Lung microvascular endothelial cell (primary cell): ENCODE measurements around the gene DEPDC5. TPM values are rescaled to one million over a fixed set of nuclear protein-coding genes. Genes with fewer than 3 reads are reported as not detected.

ENCODE experiments used
- DNase-seq, 2 donors: peaks; one replicate each; pipeline versions ENCODE4 v3.0.0 to v3.0.0-alpha.2; 2010; ENCODE audit warnings: low read depth in 2 of 2
- total RNA-seq: library from RNA; depleted of rRNA; stranded (reverse); fragments of >200 nt; gene quantifications from 2 replicates; pipeline ENCODE4 v1.2.1, GENCODE V29; 2014

DEPDC5 gene
- total RNA-seq, 1 donor from 2014 or later: 8.9 TPM

GRCh38 chr22:31923747-31924146 lies 169.9 kb downstream of the DEPDC5 start:
- DNase-seq: no peak

DNA sequence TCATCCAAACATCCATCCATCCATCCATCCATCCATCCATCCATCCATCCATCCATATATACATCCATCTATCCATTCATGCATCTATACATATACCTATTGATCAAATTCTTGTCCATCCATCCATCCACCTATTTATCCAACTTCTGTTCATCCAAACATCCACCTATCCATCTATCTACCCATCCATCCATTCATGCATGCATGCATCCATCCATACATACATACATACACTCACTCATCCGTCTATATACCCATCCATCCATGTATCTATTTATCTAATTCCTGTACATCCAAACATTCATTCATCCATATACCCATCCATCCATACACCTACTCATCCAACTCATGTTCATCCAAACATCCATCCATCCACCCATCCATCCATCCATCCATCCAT lies 171.2 kb downstream of the DEPDC5 start:
- no peak for DNase-seq

DNA sequence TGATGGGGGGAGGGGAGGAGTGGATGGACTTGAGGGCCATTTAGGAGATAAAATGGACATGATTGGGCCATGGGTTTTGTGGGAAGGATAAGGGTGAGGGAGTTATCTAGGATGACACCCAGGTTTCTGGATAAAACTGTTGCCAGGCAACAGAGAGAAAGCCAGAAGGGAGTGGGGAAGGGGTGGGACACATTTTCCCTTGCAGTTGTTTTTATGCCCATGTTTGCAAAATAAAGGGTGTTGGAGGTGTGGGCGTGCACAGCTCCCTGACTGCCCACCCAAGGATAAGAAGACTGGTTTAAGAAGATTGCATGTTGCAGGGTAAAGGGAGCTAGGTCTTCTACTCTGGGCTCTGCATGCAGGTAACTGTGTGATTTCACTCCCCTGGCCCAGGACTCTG lies 172.2 kb downstream of the DEPDC5 start:
- no peak for DNase-seq

DNA sequence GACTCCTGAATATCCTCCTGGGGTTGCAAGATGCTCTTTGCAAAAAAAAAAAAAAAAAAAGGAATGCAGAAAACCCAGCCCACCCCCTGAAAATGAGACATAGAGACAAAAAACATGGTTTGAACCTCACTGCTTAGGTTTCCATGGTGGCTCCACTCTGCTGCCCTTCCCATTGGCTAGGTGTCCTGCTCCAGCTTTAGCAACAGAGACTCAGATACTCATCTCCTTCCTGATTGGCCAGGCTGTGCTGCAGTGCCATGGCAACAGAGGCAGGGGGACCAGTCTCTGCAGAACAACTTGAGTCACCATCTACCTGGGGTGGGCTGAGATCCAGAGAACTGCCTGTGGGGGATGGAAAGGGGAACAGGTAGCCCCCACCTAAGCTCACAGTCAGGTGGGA lies 173.2 kb downstream of the DEPDC5 start:
- DNase-seq: peak in 1 of 2 donors; percentile 14

DNA sequence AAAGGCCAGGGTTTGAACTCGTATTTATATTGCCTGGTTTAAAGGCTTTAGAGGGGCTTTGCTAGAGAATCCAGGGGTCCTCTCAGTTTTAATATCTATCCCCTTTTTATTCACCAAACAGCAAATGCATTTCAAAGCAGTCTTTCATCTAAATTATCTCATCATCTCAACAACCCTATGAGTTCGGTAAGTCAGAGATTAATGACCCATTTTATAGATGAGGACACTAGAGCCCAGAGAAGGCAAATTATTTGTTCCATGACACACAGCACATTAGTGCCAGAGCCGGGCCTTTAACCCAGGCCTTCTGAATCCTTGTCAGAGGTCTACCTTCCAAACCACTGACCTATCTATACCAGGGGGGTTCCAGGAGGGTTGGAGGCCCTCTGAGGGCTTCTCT lies 173.7 kb downstream of the DEPDC5 start:
- no peak for DNase-seq

DNA sequence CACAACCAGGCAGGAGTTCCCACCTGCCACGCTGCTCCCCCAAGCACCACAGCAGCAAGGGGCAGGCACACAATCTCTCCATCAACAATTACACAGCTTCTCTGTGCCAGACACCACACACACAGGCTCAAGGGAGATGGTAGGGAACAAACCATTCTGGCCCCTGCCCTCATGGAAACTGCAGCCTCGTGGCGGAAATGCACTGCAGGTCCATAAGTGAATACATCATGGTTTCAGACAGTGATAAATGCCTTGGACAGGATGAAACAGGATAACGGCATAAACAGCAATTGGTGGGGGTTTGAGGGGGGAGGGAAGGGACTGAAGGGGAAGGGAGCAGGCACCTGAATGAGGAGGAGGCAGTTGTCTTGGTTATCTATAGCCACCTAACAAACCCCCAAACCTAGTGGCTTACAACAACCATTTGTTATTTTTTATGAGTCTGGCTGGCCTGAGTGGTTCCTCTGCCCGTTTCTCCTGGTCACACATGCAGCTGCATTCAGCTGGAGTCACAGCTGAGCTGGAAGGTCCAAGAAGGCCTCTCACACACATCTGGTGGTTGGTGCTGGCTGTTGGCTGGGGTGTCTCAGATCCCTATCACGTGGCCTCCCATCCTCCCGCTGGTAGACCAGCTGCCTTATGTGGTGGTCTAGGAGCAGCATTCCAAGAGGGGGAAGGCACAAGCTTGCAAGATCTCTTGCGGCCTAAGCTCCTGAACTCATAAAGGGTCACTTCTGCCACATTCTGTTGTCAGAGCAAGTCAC lies 175.5 kb downstream of the DEPDC5 start:
- DNase-seq: peak in 1 of 2 donors; percentile 60

DNA sequence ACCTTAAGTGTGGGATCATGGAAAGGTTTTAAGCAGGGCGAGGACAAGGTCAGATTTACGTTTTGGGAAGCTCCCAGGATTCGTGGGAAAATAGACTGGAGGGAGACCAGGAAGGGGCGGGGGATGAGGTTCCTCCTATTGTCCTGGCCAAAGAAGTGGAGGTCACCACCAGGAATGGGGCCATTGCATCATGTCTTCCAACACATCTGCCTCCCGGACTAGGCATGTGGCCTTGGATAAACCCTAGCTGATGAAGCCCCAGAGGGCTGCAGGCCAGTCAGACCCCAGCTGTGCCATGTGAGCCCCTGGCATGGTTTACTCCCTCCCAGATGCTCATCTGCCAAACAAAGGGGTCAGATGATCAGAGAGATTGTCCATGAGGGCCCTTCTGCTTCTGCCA lies 179.0 kb downstream of the DEPDC5 start:
- peak; percentile 43 to 75 for DNase-seq

- DNase-seq: no peak
These were observed 179.6 kb downstream of the DEPDC5 start for GRCh38 chr22:31933406-31933805.

- DNase-seq: no peak
These were observed 180.1 kb downstream of the DEPDC5 start for GRCh38 chr22:31933816-31934482.

DNA sequence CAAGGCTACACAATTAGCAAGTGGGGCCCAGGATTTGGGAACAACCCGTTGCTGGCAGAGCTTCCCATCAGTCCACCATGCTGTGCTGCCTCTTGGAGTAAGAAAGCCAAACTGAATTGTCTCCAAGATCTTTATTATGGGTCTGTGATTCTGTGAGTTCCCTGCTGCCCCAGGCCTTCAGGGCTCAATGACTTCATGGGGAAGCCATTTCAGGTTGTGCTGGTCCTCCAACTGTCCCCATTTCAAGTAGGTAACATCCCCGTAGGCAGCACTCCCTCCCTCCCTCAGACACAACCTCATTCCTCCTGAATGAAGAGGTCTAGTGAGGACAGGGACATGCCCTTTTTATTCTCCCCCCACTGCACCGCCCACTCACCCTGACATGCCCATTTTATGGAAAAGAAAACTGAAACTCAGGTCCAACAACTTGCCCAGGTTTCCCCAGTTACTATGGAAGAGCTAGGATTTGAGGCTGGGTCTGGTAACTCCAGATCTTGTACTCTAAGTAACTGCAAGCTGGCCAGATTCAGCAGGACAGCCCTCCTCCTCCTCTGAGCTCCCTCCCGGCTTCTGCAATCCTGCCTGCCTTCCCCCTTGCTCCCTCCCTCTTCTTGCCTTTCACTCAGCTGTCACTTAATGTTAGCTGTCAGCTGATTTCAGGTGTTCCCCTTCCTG lies 182.3 kb downstream of the DEPDC5 start:
- DNase-seq: no peak

- DNase-seq: no peak
These were observed 183.5 kb downstream of the DEPDC5 start for GRCh38 chr22:31937341-31937740.

DNA sequence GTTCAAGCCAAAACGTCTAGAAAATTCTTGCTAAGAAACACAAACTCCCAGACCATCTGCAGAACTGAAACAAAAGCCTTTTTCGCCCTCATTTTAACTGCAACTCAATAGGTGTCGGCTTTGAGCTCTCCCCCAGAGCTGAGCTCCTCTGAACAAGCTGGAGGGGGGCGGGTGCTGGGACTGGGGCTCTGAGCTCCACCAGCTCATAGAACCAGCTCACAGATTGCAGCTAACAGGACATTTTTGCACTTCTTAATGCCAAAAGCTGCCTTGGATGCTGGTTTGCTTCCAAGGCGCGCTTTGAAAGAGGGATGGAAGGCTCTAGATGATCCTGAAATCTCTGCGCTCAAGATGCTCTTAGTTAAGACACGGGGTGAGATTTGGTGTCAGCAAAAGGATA lies 184.5 kb downstream of the DEPDC5 start:
- no peak for DNase-seq

DNA sequence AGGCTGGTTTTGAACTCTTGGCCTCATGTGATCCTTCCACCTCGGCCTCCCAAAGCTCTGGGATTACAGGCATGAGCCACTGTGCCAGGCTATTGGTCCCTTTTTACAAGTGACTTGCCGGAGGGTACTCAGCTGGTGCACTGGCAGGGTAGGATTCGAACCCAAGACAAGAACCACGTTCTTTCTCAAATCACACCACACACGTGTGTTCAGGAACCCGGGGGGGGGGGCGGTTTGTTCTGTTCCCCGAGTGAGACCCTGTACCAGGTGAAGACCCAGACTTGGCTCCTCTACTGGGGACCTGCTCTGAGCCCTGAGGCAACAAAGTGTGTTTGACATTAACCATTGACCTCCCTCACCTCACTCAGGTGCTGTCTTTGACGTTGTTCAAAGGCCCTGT lies 186.7 kb downstream of the DEPDC5 start:
- no peak for DNase-seq

DNA sequence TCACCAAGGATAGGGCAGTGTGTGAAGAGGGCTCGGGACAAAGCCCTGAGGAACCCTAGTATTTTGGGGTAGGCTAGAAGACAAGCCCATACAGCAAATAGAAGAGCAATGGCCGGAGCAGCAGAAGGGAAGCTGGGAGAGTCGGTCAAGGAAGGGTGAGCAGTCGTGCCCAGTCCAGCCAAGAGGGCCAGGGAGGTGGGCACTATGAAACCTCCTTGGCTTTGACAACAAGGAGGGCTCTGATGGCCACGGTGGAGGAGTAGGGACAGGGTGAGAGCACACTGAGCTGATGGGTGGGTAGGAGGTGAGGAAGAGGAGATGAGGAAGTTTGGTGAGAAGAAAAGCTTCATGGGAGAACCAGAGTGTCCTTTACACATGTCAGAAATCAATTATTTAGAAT lies 188.3 kb downstream of the DEPDC5 start:
- no peak for DNase-seq

DNA sequence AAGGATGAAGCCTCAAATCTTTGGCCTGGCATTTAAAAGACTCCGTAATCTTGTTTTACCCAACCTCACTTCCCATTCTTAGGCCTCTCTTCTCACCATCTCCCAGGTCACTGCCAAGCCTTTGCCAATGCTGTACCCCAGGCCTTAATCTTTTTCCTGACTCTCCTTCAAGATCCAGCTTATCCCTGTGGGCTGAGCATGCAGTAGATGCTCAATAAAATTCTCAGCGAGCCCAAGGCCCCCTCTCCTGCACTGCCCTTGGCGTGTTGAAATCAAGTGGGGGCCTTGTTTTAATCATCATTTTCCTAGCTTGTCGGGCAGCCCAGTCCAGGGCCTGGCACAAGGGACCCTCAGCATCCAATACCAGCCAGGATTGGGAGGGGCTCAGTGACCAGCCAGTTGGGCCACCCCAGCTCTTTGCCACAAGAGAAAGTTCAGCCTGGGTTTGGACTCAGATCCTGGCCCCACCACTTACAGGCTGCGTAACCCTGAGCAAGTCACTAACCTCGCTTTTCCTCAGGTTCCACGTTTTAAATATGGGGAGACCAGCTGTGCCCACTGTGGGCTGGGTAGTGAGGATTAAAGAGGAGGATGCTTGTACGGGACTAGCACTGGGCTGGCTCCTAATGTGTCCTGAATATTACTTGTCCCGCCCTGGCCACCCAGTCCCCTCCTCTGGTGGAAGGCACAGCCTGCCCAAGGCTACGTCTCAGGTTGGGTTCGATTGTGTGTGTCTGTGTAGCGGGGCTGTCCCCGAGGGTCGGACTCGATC lies 189.6 kb downstream of the DEPDC5 start:
- DNase-seq: no peak

- DNase-seq: peak; percentile 95 to 97
These were observed 190.3 kb downstream of the DEPDC5 start, which contains the start of gene YWHAH for GRCh38 chr22:31943978-31944699. Gene YWHAH, plus strand, starts transcription at chr22:31944535. Its CDS starts 199 bp downstream, at chr22:31944734.

- DNase-seq: peak in 1 of 2 donors; percentile 40
These were observed 191.1 kb downstream of the DEPDC5 start for GRCh38 chr22:31944700-31945442.

DNA sequence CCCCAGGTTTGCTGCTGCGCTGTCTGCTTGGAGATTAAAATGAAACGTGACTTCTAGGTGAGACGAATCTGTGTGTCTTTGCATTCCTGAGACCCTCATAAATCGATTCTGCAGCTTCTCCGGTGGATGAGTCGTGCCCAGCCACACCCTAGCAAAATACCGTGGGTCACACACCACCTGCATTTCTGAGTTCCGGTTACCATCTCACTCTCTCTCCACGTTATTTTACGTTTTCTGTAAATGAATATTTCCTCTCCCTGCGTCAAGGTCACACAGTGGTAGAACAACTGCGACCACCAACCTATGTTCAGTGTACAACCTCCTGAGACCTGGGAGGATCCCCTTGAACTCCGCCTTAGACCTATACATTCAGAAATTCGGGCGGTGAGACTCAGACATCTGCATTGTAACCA lies 191.6 kb downstream of the DEPDC5 start:
- DNase-seq: no peak

DNA sequence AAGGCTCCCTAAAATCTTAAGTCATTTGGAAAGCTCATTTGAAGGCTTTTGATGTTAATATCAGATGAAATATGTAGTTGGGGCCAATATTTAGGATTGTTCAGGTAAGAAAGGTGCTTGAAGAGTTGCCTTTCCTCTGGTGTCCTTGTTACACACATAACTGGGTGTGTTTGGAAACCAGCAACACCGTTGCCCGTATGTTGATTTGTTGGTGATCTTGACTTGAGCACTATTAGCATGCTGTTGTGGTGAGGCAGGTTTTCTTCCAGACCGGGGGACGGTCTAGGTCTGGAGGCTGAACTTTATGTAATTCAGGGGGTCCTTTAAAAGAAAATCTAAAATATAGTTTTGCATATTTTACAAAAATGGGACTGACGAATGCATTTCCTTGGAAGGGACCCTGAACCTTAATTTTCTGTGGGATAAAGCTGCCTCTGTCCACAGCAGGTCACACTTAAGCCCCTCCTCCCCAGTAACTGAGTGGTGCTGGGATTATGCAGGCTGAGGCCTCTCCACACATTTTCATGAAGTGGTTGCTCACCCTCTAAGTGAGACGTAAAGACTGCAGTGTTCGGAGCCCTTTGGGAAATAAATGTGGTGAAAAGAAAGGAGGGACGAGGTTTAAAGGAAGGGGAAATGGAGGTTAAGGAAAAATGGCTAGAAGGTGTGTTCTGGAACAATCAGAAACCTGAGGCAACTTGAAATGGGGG lies 192.3 kb downstream of the DEPDC5 start:
- DNase-seq: peak in 1 of 2 donors; percentile 44

DNA sequence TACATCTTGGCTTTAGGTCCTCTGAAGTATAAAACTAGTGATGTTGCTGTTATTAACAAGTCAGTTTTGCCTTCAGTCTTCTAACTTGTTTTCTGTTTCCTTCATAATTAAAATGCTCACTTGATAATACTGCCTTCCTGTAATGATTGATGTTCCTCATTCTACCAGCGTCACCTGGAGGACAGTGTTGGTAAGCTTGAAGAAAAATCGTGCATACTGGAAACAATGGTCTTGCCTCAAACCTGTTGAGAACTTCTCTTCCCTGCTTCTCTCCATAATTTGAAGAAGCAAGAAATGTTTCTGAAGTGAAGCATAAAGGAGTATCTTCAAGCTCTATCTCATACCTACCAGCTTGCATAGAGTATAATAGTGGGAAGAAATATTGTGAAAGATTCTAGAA lies 193.5 kb downstream of the DEPDC5 start:
- peak; percentile 73 for DNase-seq
